Posterior vena cava (tissue), 2 donors: ENCODE measurements around the gene OR52N5. TPM values are rescaled to one million over a fixed set of nuclear protein-coding genes. Genes with fewer than 3 reads are reported as not detected.
A peak's percentile ranks its signal among the peaks of the same experiment; 100 is the strongest.

Experiments
- DNase-seq: peaks from one replicate; pipeline ENCODE4 v3.0.0-alpha.2; 2020; ENCODE audit warnings: low spot score
- intact Hi-C, 2 donors: fragments of 100-400 bp; cut with DNase I; formaldehyde crosslinking; loops; one replicate each; pipeline versions ENCODE4 v1.14.1 to v1.14.2; 2022 to 2023
- long read RNA-seq, 2 donors: library from polyadenylated mRNA; unstranded; transcript quantifications; one replicate each; pipeline ENCODE4 v2.0.0, GENCODE V29; 2020 to 2021
- total RNA-seq, 2 donors: library from RNA; stranded (reverse); fragmentation: NEBNext Ultra II Directional; extraction: Animal tissue kit (Norgen Biotek cat#: 25700); gene quantifications; one replicate each; pipeline ENCODE4 v1.2.1, GENCODE V29; 2021
- donor health status: DM: yes; HTN: yes; CAD: no.
- donor health status: DM: yes; HTN: yes; CAD: no.

Gene OR52N5
- not detected for total RNA-seq
- long read RNA-seq, donor 1 = 0 reads
- long read RNA-seq, donor 2 = 0 reads

DNA sequence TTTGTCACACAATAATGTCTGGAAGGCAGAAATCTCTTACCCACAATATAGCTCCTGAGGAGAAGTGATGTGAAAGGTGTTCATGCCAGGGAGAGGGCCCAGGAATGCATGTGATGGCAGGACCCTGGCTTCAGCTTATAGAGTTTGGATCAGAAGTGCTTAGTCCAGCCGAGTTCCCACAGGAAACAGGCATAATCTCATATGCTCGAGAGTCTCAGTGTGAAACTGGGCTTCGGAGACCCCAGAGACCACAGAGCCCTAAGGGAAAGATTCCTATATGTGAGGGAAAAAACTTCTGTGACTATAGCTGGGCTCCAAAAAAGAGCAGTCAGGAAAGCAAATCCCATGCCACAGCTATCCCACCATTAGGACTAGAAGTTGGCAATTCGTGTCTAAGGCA, at the start of gene OR52N5:
OR52N5 (minus strand) TSS at position 101 of the 400 bp plus-strand sequence. CDS start 4,721 bp downstream, outside the sequence.
- intact Hi-C loops = no loop called here
- DNase-seq = no peak

- no peak for DNase-seq
- intact Hi-C loops = no loop called here
These were observed 48.2 kb upstream of the OR52N5 start for GRCh38 chr11:5831196-5831829.

GRCh38 chr11:5818245-5818886, 35.2 kb upstream of the OR52N5 start:
- intact Hi-C loops = no loop called here
- no peak for DNase-seq

DNA sequence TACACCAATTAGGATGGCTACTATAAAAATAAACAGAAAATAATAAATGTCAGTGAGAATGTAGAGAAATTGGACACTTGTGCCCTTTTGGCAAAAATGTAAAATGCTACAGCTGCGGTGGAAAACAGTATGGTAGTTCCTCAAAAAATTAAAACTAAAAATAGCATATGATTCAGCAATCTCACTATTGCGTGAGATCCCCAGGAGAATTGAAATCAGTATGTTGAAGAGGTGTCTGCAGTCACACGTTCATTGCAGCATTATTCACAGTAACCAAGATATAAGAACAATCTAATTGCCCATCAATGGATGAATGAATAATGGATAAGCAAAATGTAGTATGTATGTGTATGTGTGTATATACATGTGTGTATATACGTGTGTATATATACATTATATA, 32.4 kb upstream of the OR52N5 start:
- DNase-seq = no peak
- intact Hi-C loops = no loop called here

GRCh38 chr11:5809905-5810795, 27.0 kb upstream of the OR52N5 start:
- no peak for DNase-seq
- intact Hi-C loops = no loop called here

GRCh38 chr11:5809122-5809519, 26.0 kb upstream of the OR52N5 start:
- intact Hi-C loops = no loop called here
- DNase-seq = no peak

- DNase-seq = peak; percentile 80
- intact Hi-C loops = no loop called here
These were observed 25.5 kb upstream of the OR52N5 start, which contains the start of gene OR52N2 for GRCh38 chr11:5808500-5809121. Gene OR52N2 (plus strand): TSS chr11:5808924. CDS start chr11:5820336, 11,412 bp downstream.

DNA sequence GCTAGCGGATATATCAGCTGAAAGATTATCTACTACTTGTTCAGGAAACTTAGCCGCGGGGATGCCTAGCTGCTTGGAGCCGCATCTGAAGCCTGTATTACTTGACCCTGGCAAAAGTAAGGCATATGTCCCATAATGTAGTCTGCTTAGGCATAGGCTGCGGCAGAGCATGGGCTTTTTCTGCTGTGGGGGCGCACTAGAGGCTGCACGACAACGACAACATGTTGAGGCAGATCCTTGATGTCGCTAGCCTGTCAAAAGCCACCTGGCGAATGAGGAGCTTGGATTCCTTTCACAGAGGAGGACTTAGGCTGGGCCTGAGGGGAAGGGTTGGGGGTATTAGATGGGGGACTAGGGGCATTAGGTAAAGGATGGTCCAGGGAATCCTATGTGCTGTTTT, 24.4 kb upstream of the OR52N5 start:
- DNase-seq = no peak
- intact Hi-C loops = no loop called here

GRCh38 chr11:5803982-5804381, 20.8 kb upstream of the OR52N5 start:
- intact Hi-C loops = no loop called here
- no peak for DNase-seq

GRCh38 chr11:5796541-5796940, 13.4 kb upstream of the OR52N5 start:
- DNase-seq = no peak
- intact Hi-C loops = no loop called here

DNA sequence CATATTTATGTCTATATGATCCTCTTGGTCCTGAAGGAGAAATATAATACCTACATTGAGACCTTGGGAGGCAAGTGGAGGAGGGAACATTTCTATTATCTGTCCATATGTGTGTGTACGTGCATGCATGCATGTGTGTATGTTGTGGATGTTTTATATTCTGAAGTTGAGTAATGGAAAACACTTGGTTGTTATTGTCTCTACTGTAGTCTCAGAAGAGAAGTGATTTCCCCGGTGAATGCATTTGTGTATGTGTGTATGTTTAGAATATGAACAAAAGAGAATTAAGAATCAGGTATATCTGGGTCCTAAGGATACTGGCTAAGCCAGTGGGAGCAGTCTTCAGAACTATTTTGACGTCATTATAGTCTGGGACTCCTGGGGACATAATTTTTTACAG, 8.0 kb upstream of the OR52N5 start, which contains the start of gene OR52N1:
OR52N1 (minus strand) TSS at position 101 of the 400 bp plus-strand sequence. CDS start 2,449 bp downstream, outside the sequence.
- intact Hi-C loops = no loop called here
- DNase-seq = no peak

GRCh38 chr11:5767056-5767455, 16.1 kb downstream of the OR52N5 start:
- intact Hi-C loops = no loop called here

DNA sequence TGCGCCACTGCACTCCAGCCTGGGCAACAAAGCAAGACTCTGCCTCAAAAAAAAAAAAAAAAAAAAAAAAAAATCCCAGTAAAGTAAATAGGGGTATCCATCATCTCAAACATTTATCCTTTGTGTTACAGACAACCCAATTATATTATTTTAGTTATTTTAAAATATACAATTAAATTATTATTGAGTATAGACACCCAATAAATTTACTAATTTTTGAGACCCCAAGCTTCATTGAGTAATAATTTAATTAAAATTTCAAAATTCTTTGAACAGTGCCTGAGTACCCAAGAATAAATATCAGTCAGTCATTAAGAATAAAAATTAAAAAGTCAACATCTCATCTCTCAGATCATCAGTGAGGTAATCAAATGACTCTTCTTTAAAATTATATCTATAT, 29.2 kb downstream of the OR52N5 start, which contains the start of gene OR52N4:
OR52N4 (plus strand) TSS at position 301 of the 400 bp plus-strand sequence. CDS start 498 bp downstream, outside the sequence.
- intact Hi-C loops = no loop called here
- DNase-seq = no peak

More at GRCh38 chr11:5767056-5767455, 16.1 kb downstream of the OR52N5 start:
- no peak for DNase-seq

GRCh38 chr11:5749836-5750235, 33.3 kb downstream of the OR52N5 start:
- intact Hi-C loops = no loop called here
- DNase-seq = no peak

DNA sequence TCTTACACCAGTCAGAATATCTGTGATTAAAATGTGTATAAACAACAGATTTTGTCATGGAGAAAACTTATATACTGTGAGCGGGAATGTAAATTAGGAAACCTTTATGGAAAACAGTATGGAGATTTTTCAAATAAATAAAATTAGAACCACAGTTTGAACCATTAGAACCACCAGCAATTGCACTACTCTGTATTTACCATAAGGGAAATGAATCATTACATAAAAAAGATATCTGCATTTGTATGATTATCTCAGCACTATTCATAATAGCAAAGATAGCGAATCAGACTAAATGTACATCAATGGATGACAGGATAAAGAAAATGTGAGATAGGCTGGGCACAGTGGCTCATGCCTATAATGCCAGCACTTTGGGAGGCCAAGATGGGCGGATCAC, 36.5 kb downstream of the OR52N5 start:
- no peak for DNase-seq
- intact Hi-C loops = no loop called here

DNA sequence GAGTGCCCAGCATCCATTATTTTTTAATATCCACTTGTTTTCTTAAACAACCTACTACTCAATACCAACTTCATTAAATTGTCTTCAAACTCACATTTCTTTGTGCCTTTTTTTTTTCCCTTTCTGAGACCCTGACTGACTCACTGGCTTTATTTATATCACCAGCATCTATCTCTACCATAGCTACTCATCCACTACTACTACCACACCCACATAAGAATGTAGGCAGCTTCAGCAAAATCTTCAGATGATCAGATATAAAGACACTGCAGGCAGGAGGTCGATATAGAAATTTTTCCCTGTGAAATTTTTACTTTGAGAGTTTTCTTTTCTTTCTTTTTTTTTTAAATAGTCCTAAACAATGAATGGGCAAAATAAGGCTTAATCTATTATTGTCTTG, 44.7 kb downstream of the OR52N5 start:
- intact Hi-C loops = no loop called here
- no peak for DNase-seq

GRCh38 chr11:5737670-5738392, 45.3 kb downstream of the OR52N5 start:
- intact Hi-C loops = no loop called here
- DNase-seq = no peak

DNA sequence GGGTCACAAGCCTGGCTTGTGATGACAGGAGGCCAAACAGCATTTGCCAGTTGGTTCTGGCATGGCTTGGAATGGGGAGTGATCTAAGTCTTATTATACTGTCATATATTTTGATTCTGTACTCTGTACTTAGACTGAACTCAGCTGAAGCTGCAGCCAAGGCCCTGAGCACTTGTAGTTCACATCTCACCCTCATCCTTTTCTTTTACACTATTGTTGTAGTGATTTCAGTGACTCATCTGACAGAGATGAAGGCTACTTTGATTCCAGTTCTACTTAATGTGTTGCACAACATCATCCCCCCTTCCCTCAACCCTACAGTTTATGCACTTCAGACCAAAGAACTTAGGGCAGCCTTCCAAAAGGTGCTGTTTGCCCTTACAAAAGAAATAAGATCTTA, 46.1 kb downstream of the OR52N5 start:
- DNase-seq = no peak
- intact Hi-C loops = no loop called here

- intact Hi-C loops = no loop called here
- no peak for DNase-seq
These were observed 46.8 kb downstream of the OR52N5 start, which contains the start of gene OR56B1 for GRCh38 chr11:5736396-5736795. Gene OR56B1 (plus strand): TSS chr11:5736448. CDS start chr11:5736517, 69 bp downstream.
